Panc1 (cell line): ENCODE results near the gene TBC1D23. TPM values are rescaled to one million over a fixed set of nuclear protein-coding genes. Genes with fewer than 3 reads are reported as not detected.
A peak's percentile ranks its signal among the peaks of the same experiment; 100 is the strongest.

Source experiments
- ATAC-seq: fragments of 200-7000 bp; cut with Tn5 transposase; 2 replicates; pipeline ENCODE4 v1.9.1; 2020; ENCODE audit warnings: mild to moderate bottlenecking, moderate library complexity
- Bru-seq: library from RNA; stranded (reverse); fragments of 400-500 nt; gene quantifications from one replicate; lab custom pipeline; 2021; lab: Mats Ljungman, UMichigan
- BruChase-seq, 2 experiments: library from RNA; stranded (reverse); fragments of 400-500 nt; gene quantifications; one replicate each; lab custom pipeline; 2021; lab: Mats Ljungman, UMichigan
- BruUV-seq: library from RNA; stranded (reverse); fragments of 400-500 nt; replicated peaks from 2 replicates; lab custom pipeline; 2021; lab: Mats Ljungman, UMichigan
- CTCF ChIA-PET: fragments of 300-600 bp; sonication (Branson Sonifier 250); formaldehyde crosslinking; loops from one replicate; lab custom pipeline; 2022; ENCODE audit warnings: antibody characterized with exemption; lab: Charles Lee
- POLR2A ChIA-PET: fragments of 300-600 bp; sonication (Branson Sonifier 250); formaldehyde crosslinking; loops from one replicate; lab custom pipeline; 2022; ENCODE audit warnings: antibody characterized with exemption; lab: Charles Lee
- DNase-seq: peaks from one replicate; pipeline ENCODE4 v3.0.0-alpha.2; 2010; ENCODE audit warnings: low read depth, low spot score
- H3K27ac ChIP-seq: 2 replicates; pipeline ENCODE4 v1.5.1; 2011; ENCODE audit warnings: mild to moderate bottlenecking, low read length, inconsistent platforms
- H3K27me3 ChIP-seq: fragments of 200-500 bp; sonication (Bioruptor generic); 2 replicates; pipeline ENCODE4 v1.6.0; 2014; ENCODE audit warnings: low read length, inconsistent platforms; ENCODE audit not compliant: control insufficient read depth, insufficient read depth
- H3K36me3 ChIP-seq: fragments of 200-500 bp; sonication (Bioruptor generic); 2 replicates; pipeline ENCODE4 v1.5.1; 2014; ENCODE audit warnings: inconsistent platforms, mild to moderate bottlenecking, low read length, moderate library complexity; ENCODE audit not compliant: control insufficient read depth, insufficient read depth
- H3K4me1 ChIP-seq: 2 replicates; pipeline ENCODE4 v1.5.1; 2011; ENCODE audit warnings: inconsistent platforms, mild to moderate bottlenecking, low read length, moderate library complexity; ENCODE audit not compliant: control insufficient read depth, insufficient read depth
- H3K4me3 ChIP-seq, 2 experiments: 2 replicates each; pipeline ENCODE4 v1.5.1; 2011 to 2012; ENCODE audit warnings: low read depth in 2 of 2, low read length in 2 of 2, mild to moderate bottlenecking in 2 of 2, inconsistent platforms in 1 of 2, moderate library complexity in 1 of 2
- H3K9me3 ChIP-seq: fragments of 200-500 bp; sonication (Bioruptor generic); 2 replicates; pipeline ENCODE4 v1.5.1; 2014; ENCODE audit warnings: low read depth, mild to moderate bottlenecking, inconsistent platforms, low read length, moderate library complexity; ENCODE audit not compliant: control insufficient read depth, insufficient read depth
- CTCF ChIP-seq: fragments of 450-650 bp; IDR thresholded peaks from 2 replicates; pipeline ENCODE4 v1.5.1; 2017; ENCODE audit warnings: mild to moderate bottlenecking
- POLR2AphosphoS5 ChIP-seq: IDR thresholded peaks from 2 replicates; pipeline ENCODE4 v1.6.1; 2012; ENCODE audit warnings: mild to moderate bottlenecking, low read depth, low read length, moderate library complexity
- REST ChIP-seq, 2 experiments: IDR thresholded peaks; 2 replicates each; pipeline ENCODE4 v1.6.1; 2011 to 2012; ENCODE audit warnings: low read depth in 2 of 2, control low read depth in 1 of 2, low read length in 1 of 2, mild to moderate bottlenecking in 1 of 2, moderate library complexity in 1 of 2; ENCODE audit not compliant: insufficient read depth in 1 of 2
- SIN3A ChIP-seq: IDR thresholded peaks from 2 replicates; pipeline ENCODE4 v1.6.1; 2012; ENCODE audit warnings: low read depth, mild to moderate bottlenecking, low read length, moderate library complexity, borderline replicate concordance; ENCODE audit not compliant: insufficient read depth
- TCF7L2 ChIP-seq: IDR thresholded peaks from 2 replicates; pipeline ENCODE4 v1.6.1; 2011; ENCODE audit warnings: mild to moderate bottlenecking, low read depth, low read length, inconsistent platforms
- in situ Hi-C: cut with HindIII; loops from 2 replicates; pipeline ENCODE4 v1.10.0; 2016; ENCODE audit warnings: low sequenced_read_pairs, low pct_unique_long_range_greater_than_20kb
- intact Hi-C: fragments of 100-400 bp; cut with micrococcal nuclease; formaldehyde crosslinking; loops from one replicate; pipeline ENCODE4 v1.10.0; 2022; ENCODE audit not compliant: unreplicated experiment
- long read RNA-seq: library from polyadenylated mRNA; unstranded; transcript quantifications from one replicate; pipeline ENCODE4 v2.0.0, GENCODE V29; 2021; ENCODE audit not compliant: unreplicated experiment
- polyA plus RNA-seq: library from polyadenylated mRNA; unstranded; fragments of >200 nt; gene quantifications from one replicate; pipeline ENCODE4 v1.2.1, GENCODE V29; 2012; ENCODE audit warnings: missing spikeins; ENCODE audit not compliant: insufficient read length
- total RNA-seq: library from RNA; stranded (reverse); gene quantifications from one replicate; pipeline ENCODE4 v1.2.1, GENCODE V29; 2021; ENCODE audit not compliant: unreplicated experiment

Gene TBC1D23
- 39.4 TPM for total RNA-seq
- polyA plus RNA-seq = 11.7 TPM
- percentile 87 among the genes with signal in this experiment for Bru-seq, nascent RNA
- BruChase-seq, experiment 1, labeled RNA remaining after a 2-hour chase = percentile 82 among the genes with signal in this experiment
- BruChase-seq, experiment 2, labeled RNA remaining after a 6-hour chase = percentile 83 among the genes with signal in this experiment
- long read RNA-seq, transcript TBC1D23-201 (18 exons, 3,656 nt) = minor isoform, 7 of 157 reads
- long read RNA-seq, transcript TBC1D23-202 (19 exons, 3,677 nt) = major isoform, 92 of 157 reads
- long read RNA-seq, partial matches to known transcripts = 32 of 157 reads
- long read RNA-seq, other reads (novel, unspliced or antisense) = 26 of 157 reads

GRCh38 chr3:100260685-100261484, at the start of gene TBC1D23:
Gene TBC1D23, plus strand, starts transcription at chr3:100260992. Its CDS starts 27 bp downstream, at chr3:100261019.
- ATAC-seq = peak; percentile 100
- H3K27ac ChIP-seq = peak within 1 kb of the TSS; percentile 96
- peak; percentile 98 for DNase-seq
- no peaks in the 10 kb centered on the region for H3K36me3 ChIP-seq
- peak within 1 kb of the TSS; percentile 97 to 100 for H3K4me3 ChIP-seq
- ChIA-PET CTCF (interaction anchor here (0.5 to 0.7 kb wide), 5 partner anchors 41 to 429 kb away, joined by 3 to 9 read pairs (median 3); no protein-coding TSS in a partner anchor), POLR2A (interaction anchor here (0.6 to 1.3 kb wide), 8 partner anchors 9 to 443 kb away, joined by 3 to 19 read pairs (median 4); partner anchors contain the start of gene CMSS1)
- H3K9me3 ChIP-seq = no peaks in the 10 kb centered on the region
- intact Hi-C loops = no loop called here
- peaks cover 28% of the 10 kb centered on the region for H3K4me1 ChIP-seq
- no TSS peak for BruUV-seq
- TF ChIP-seq REST (IDR thresholded peaks at IDR 0.05; ENCODE audit: insufficient read depth in 1 of 2, low read depth in 2 of 2, low read length in 1 of 2) = 0 out of 4 replicates have a peak, but pooled peaks of 1 of the 2 experiments have one; percentile 13
- TF ChIP-seq CTCF = no peak
- TF ChIP-seq POLR2AphosphoS5 = peak; percentile 81
- TF ChIP-seq SIN3A = 0 out of 2 replicates have a peak, but pooled peaks have one; percentile 63
- TF ChIP-seq TCF7L2 = peak; percentile 59
- no peaks in the 10 kb centered on the region for H3K27me3 ChIP-seq
- in situ Hi-C loops = no loop called here

- POLR2A ChIA-PET = no interaction called here
- ATAC-seq (no peak), DNase-seq (no peak)
- Histone ChIP-seq H3K9me3 (no peaks in the 10 kb centered on the region), H3K27me3 (no peaks in the 10 kb centered on the region), H3K4me1 (no peaks in the 10 kb centered on the region), H3K4me3 (no peak overlapping the region), H3K36me3 (no peaks in the 10 kb centered on the region), H3K27ac (no peak overlapping the region)
- TF ChIP-seq REST (IDR thresholded peaks at IDR 0.05; ENCODE audit: insufficient read depth in 1 of 2, low read depth in 2 of 2, low read length in 1 of 2) (no peak), POLR2AphosphoS5 (no peak), CTCF (no peak), TCF7L2 (no peak), SIN3A (no peak)
- no TSS peak for BruUV-seq
- intact Hi-C loops (no loop called here), in situ Hi-C loops (no loop called here)
- CTCF ChIA-PET = no interaction called here
Measured at GRCh38 chr3:100213891-100214573, 46.8 kb upstream of the TBC1D23 start.
